HG02870 (cell line): ENCODE results near the gene TOP3A.

Experiments used
- ATAC-seq: cut with Tn5 transposase; IDR thresholded peaks from one replicate; pipeline ENCODE4 v1.9.1; 2021; ENCODE audit warnings: mild to moderate bottlenecking, moderate library complexity; ENCODE audit not compliant: unreplicated experiment

The TOP3A gene

GRCh38 chr17:18253947-18254821, 60.6 kb downstream of the TOP3A start:
- no peak for ATAC-seq

- ATAC-seq = no peak
Observed at GRCh38 chr17:18253187-18253884, 61.5 kb downstream of the TOP3A start.

GRCh38 chr17:18252160-18252559, 62.6 kb downstream of the TOP3A start:
- ATAC-seq = no peak

GRCh38 chr17:18251204-18251603, 63.6 kb downstream of the TOP3A start:
- no peak for ATAC-seq

GRCh38 chr17:18250708-18251107, 64.1 kb downstream of the TOP3A start:
- ATAC-seq = no peak

GRCh38 chr17:18250259-18250658, 64.5 kb downstream of the TOP3A start:
- ATAC-seq = no peak

GRCh38 chr17:18248811-18249210, 66.0 kb downstream of the TOP3A start:
- no peak for ATAC-seq

GRCh38 chr17:18248300-18248731, 66.5 kb downstream of the TOP3A start:
- ATAC-seq = no peak

- ATAC-seq = no peak
Observed at GRCh38 chr17:18247613-18248001, 67.2 kb downstream of the TOP3A start.

- no peak for ATAC-seq
Observed at GRCh38 chr17:18246880-18247612, 67.7 kb downstream of the TOP3A start.

- ATAC-seq = no peak
Observed at GRCh38 chr17:18246109-18246725, 68.6 kb downstream of the TOP3A start.

- no peak for ATAC-seq
Observed at GRCh38 chr17:18245038-18245776, 69.6 kb downstream of the TOP3A start.

GRCh38 chr17:18241229-18241871, 73.4 kb downstream of the TOP3A start:
- no peak for ATAC-seq

- no peak for ATAC-seq
Observed at GRCh38 chr17:18240449-18240848, 74.3 kb downstream of the TOP3A start.

- ATAC-seq = no peak
Observed at GRCh38 chr17:18238299-18238698, 76.5 kb downstream of the TOP3A start.

GRCh38 chr17:18237461-18237860, 77.3 kb downstream of the TOP3A start:
- ATAC-seq = no peak

GRCh38 chr17:18236494-18236893, 78.3 kb downstream of the TOP3A start:
- ATAC-seq = no peak

- ATAC-seq = no peak
Observed at GRCh38 chr17:18235743-18236256, 79.0 kb downstream of the TOP3A start.

- ATAC-seq = no peak
Observed at GRCh38 chr17:18234853-18235380, 79.9 kb downstream of the TOP3A start.
